Stimulated activated CD8-positive, alpha-beta memory T cell treated with anti-CD3 and anti-CD28 coated beads, Interleukin-15, amount 100 ng/mL, for 48 hours (primary cell): ENCODE data around the gene ERVMER34-1.

Source experiments
- DNase-seq, 2 donors: peaks; one replicate each; pipeline ENCODE4 v3.0.0-alpha.2; 2020; ENCODE audit warnings: low read depth in 2 of 2

The ERVMER34-1 gene

GRCh38 chr4:52718123-52718522, 33.1 kb downstream of the ERVMER34-1 start:
- no peak for DNase-seq

DNA sequence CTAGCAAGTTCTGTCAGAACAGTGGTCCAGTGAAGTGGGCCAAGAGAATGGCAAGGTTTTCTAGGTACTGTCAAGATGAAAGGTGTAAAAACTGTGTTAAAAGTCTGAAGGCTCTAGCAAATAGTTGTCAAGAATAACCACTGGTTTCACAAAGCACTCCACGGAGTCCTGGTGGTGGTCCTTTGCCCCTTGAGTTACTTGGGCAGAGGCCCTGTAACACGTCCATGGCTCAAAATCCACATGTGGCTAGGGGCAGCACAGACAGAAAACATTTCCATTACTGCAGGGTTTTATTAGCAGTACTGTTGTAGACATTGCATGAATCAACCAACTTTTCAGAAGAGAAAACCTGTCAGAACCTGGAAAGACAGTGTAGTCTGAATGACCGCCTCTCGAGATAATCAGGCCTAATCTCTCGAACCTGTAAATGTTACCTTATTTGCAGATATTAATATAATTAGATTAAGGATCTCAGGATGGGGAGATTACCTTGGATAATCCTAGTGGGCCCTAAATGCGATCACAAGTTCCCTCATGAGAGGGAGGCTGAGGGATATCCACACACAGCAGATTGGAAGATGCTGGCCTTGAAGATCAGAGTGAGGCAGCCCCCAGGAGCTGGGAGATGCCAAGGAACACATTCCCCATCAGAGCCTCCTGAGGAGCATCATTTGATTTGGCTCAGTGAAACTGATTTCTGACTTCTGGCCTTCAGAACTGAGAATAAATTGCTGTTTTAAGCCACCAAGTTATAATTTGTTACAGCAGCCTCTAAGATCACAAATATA, 34.7 kb downstream of the ERVMER34-1 start:
- DNase-seq, result no peak

DNA sequence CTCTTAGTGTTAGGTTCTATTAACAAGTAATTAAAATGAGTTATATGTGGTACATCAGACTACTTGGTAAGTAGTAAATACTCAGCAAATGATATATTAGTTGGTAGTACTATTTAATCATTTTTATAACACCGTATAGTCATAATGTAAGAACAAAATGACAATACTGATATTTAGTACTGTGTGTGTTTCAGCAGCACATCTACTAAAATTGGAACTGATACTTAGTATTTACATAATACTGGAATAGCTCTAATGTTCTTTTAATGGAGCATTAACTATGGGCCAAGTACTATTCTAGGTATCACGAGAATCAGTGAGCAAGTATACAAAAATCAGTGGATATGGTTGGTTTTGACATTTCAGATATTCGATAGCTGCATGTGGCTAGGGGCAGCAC, 35.3 kb downstream of the ERVMER34-1 start:
- DNase-seq, result no peak

GRCh38 chr4:52715255-52715897, 35.8 kb downstream of the ERVMER34-1 start:
- no peak for DNase-seq

DNA sequence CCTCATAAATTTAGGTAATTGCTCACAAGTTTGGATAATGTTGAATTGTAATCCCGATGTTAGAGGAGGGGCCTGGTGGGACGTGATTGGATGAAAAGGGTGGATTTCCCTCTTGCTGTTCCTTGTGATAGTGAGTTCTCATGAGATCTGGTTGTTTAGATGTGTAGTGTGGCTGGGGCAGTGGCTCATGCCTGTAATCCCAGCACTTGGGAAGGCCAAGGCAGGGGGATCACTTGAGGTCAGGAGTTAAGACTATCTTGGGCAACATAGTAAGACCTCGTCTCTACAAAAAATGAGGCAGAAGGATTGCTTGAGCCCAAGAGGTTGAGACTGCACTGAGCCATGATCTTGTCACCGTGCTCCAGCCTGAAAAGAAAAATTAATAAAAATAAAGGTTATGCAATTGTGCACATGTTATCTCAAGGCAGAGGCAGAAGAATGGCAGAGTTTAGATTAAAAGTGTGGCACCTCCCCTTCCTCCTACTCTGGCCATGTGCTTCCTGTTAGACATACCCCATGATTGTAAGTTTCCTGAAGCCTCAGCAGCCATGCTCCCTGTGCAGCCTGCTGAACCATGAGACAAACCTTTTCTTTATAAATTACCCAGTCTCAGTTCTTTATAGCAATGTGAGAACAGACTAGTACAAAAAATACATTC, 36.5 kb downstream of the ERVMER34-1 start:
- DNase-seq, result no peak

GRCh38 chr4:52713456-52713937, 37.7 kb downstream of the ERVMER34-1 start:
- no peak for DNase-seq

DNA sequence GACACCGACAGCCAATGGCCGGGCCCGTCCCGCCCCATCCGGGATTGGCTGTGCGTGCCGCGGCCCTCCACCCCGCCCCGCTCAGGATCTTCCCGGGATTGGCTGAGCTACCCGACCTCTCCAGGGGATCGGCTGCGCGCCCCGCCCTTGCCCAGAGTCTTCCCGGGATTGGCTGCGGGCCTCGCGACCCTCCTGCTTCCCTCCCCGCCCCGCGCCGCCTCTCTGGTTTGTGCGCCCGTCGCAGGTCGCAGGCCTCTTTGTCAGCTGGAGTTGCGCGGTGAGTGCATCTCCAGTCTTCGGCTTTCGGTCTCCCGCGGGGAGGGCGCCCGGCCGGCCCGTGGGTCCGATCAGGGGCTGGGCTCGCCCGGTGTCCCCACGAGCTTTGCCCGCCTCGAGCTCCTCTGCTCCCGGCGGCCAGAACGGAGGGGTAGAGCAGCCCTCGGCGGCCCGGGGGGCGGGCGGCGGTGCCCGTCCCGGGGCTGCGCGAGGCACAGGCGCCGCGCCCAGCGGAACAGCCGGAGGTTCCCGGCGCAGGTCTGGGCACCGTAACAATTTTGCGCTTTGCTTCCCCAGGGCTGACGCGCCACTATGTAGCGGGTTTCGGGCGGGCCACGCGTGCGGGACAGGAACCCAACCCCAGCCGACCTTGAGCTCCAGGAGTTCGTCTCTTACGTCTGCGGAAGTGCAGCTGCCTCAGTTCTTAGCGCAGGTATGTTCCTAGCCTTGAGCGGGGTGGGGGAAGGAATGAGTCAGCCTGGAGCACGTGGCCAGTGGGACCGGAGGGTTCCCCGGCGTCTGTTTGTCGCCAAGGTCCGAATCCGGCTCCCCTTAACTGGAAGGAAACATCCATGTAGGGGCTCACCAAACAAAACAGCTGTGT, 38.7 kb downstream of the ERVMER34-1 start:
- peak; percentile 97 to 99 for DNase-seq

- no peak for DNase-seq
Measured at GRCh38 chr4:52711834-52712250, 39.4 kb downstream of the ERVMER34-1 start.

DNA sequence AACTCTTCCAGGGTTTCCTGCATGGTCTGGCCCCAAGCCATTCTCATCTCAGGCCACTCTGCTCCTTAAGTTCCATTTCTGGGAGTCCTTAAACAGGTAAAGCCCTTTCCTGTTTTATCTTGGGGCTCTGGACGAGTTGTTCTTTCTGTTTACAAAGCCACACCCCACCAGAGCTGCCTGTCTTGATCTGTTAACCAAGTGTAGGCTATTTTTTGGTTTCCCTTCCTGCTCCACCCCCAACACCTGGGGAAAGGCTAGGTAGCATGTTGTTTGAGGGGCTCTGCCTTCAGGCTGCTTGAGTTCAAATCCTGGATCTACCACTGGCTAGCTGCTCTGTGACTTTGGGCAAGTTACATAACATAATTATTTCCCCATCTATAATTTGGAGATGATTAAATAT, 40.0 kb downstream of the ERVMER34-1 start:
- DNase-seq, result no peak

- no peak for DNase-seq
Measured at GRCh38 chr4:52709155-52709554, 42.1 kb downstream of the ERVMER34-1 start.

DNA sequence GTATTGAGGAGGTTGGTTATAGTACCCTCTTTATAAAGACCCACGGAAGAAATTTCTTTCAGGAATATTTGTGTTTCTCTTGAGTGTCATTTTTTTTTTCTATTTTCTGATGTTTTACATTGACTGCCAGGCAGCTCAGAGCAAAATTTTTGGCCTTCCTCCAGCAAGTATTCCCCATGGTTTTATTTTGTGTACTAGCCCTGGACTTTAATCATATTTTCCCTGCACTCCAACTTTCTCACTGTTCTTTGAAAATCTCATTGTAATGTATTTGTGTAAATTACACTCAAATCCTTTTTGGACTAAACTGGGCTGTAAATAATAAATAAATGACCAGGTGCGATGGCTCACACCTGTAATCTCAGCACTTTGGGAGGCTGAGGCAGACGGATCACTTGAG, 46.6 kb downstream of the ERVMER34-1 start:
- no peak for DNase-seq

GRCh38 chr4:52704133-52704532, 47.1 kb downstream of the ERVMER34-1 start:
- DNase-seq, result no peak

DNA sequence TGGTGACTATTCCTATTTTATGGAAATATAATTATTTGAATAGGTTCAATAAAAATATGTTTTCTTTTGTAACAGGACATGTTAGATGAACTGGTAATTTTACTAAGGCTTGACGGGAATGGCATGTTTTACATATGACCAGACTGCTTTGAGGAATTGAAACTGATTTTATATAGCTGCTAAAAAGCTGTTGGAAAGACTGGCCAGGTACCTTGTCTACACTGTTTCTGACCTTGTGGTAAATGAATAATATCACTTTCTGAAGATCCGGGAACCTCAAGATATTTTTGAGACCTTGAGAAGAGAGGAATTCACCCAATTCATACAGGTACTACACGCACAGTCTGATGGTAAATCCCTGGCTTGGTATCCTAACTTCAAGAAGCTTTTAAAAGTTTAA, 50.0 kb downstream of the ERVMER34-1 start:
- no peak for DNase-seq

GRCh38 chr4:52694936-52695335, 56.3 kb downstream of the ERVMER34-1 start:
- no peak for DNase-seq

DNA sequence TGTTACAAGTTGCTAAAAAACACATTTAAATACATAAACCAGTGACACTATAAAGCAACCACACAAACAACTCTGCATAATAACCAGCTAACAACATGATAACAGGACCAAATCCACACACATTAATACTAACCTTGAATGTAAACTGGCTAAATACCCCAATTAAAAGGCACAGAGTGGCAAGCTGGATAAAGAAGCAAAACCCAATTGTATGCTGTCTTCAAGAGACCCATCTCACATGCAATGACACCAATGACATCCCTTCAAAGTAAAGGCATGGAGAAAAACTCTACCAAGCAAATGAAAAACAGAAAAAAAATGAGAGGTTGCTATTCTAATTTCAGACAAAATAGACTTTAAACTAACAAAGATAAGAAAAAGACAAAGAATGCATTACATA, 57.7 kb downstream of the ERVMER34-1 start:
- no peak for DNase-seq
